NCI-H1436 treated with DMSO at 0.1 percent for 48 hours (cell line): ENCODE measurements around the gene COL27A1.
"Not testable (repeated sequence)": the region's sequence is repeated elsewhere in the genome, so short reads cannot be mapped to it uniquely, and the experiment has no call there.

Source experiments
- DNase-seq: peaks from one replicate; lab custom pipeline; 2025; lab: John Stamatoyannopoulos, UW

The COL27A1 gene

GRCh38 chr9:114184071-114184470 lies 28.7 kb downstream of the COL27A1 start:
- DNase-seq = no peak

- no peak for DNase-seq
Measured at GRCh38 chr9:114184866-114185265, 29.5 kb downstream of the COL27A1 start.

GRCh38 chr9:114185570-114186490 lies 30.5 kb downstream of the COL27A1 start:
- DNase-seq = no peak

GRCh38 chr9:114186605-114187289 lies 31.4 kb downstream of the COL27A1 start:
- DNase-seq = no peak

- no peak for DNase-seq
Measured at GRCh38 chr9:114187827-114188226, 32.5 kb downstream of the COL27A1 start.

- no peak for DNase-seq
Measured at GRCh38 chr9:114189823-114190562, 34.7 kb downstream of the COL27A1 start.

GRCh38 chr9:114190563-114190905 lies 35.2 kb downstream of the COL27A1 start:
- DNase-seq = no peak

- DNase-seq = not testable (repeated sequence)
Measured at GRCh38 chr9:114191402-114191801, 36.1 kb downstream of the COL27A1 start.

GRCh38 chr9:114192539-114192938 lies 37.2 kb downstream of the COL27A1 start:
- DNase-seq = no peak

GRCh38 chr9:114193090-114193489 lies 37.8 kb downstream of the COL27A1 start:
- DNase-seq = no peak

GRCh38 chr9:114196117-114196516 lies 40.8 kb downstream of the COL27A1 start:
- DNase-seq = no peak

- no peak for DNase-seq
Measured at GRCh38 chr9:114196979-114197622, 41.8 kb downstream of the COL27A1 start.

- DNase-seq = no peak
Measured at GRCh38 chr9:114198249-114199040, 43.1 kb downstream of the COL27A1 start.

GRCh38 chr9:114200721-114201300 lies 45.5 kb downstream of the COL27A1 start:
- no peak for DNase-seq

GRCh38 chr9:114202396-114202795 lies 47.1 kb downstream of the COL27A1 start:
- DNase-seq = no peak

GRCh38 chr9:114202849-114203248 lies 47.5 kb downstream of the COL27A1 start:
- DNase-seq = no peak

GRCh38 chr9:114203410-114204140 lies 48.2 kb downstream of the COL27A1 start:
- no peak for DNase-seq

- no peak for DNase-seq
Measured at GRCh38 chr9:114204265-114204664, 48.9 kb downstream of the COL27A1 start.

- no peak for DNase-seq
Measured at GRCh38 chr9:114205171-114206015, 50.1 kb downstream of the COL27A1 start.
